SK-N-SH treated with all-trans-retinoic acid at 6 μM for 48 hours (cell line): Measurements from ENCODE around the gene SPACDR.

Experiments used
- ARNTL ChIP-seq: fragments of 450-650 bp; formaldehyde crosslinking; IDR thresholded peaks from 2 replicates; pipeline ENCODE4 v1.5.0; 2020; ENCODE audit warnings: low read depth, mild to moderate bottlenecking, moderate library complexity, borderline replicate concordance
- ISL1 ChIP-seq: fragments of 250-450 bp; sonication (Bioruptor Pico); IDR thresholded peaks from 2 replicates; pipeline ENCODE4 v2.1.2; 2022; ENCODE audit warnings: mild to moderate bottlenecking, moderate library complexity
- ZFP3 ChIP-seq: fragments of 250-450 bp; sonication (Bioruptor Pico); IDR thresholded peaks from 2 replicates; pipeline ENCODE4 v1.5.0; 2020; ENCODE audit warnings: mild to moderate bottlenecking, moderate library complexity

DNA sequence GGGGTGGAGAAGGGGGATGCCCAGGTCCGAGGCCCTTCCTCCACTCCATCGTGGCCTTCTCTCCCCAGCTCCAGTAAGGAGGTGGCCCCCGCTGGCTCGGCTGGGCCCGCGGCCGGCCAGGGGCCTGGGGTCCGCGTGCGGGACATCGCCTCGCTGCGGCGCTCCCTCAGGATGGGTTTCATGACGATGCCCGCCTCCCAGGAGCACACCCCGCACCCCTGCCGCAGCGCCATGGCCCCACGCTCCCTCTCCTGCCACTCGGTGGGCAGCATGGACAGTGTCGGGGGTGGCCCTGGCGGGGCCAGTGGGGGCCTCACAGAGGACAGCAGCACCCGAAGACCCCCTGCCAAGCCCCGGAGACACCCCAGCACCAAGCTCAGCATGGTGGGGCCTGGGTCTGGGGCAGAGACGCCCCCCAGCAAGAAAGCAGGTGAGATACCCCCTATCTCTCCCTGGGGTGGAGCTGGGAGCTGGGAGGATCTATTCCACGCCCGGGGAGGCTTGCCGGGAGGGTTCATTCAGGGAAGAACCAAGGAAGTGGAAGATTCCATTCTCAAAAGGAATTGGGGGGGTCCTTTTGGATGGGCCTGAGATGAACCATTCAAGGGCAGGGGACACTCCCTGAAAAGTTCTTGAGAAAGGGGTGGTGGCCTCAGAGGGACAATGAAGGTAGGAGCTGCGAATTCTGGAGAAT is 22.8 kb upstream of the SPACDR start:
- no peak for TF ChIP-seq ARNTL
- TF ChIP-seq ISL1, result no peak
- TF ChIP-seq ZFP3, result no peak
